GM10847 (cell line): ENCODE data around the gene ODF2L.

Experiments
- POLR2A ChIP-seq: IDR thresholded peaks from 2 replicates; pipeline ENCODE4 v1.6.1; 2011; ENCODE audit not compliant: insufficient read length; ENCODE audit errors: extremely low read depth

ODF2L gene

GRCh38 chr1:86416343-86416742 lies 20.2 kb upstream of the ODF2L start:
- TF ChIP-seq POLR2A: no peak

- TF ChIP-seq POLR2A: no peak
Observed at GRCh38 chr1:86410879-86411278, 14.8 kb upstream of the ODF2L start.

GRCh38 chr1:86409416-86410021 lies 13.4 kb upstream of the ODF2L start:
- no peak for TF ChIP-seq POLR2A

GRCh38 chr1:86396498-86396890 lies 371 bp upstream of the ODF2L start:
- no peak for TF ChIP-seq POLR2A

- TF ChIP-seq POLR2A: no peak
Observed at GRCh38 chr1:86394416-86394815, 1.7 kb downstream of the ODF2L start.

GRCh38 chr1:86389307-86389706 lies 6.8 kb downstream of the ODF2L start:
- TF ChIP-seq POLR2A: no peak

- TF ChIP-seq POLR2A: no peak
Observed at GRCh38 chr1:86388777-86389176, 7.3 kb downstream of the ODF2L start.

- TF ChIP-seq POLR2A: no peak
Observed at GRCh38 chr1:86387916-86388627, 8.1 kb downstream of the ODF2L start.

GRCh38 chr1:86382878-86383277 lies 13.2 kb downstream of the ODF2L start:
- TF ChIP-seq POLR2A: no peak

- TF ChIP-seq POLR2A: no peak
Observed at GRCh38 chr1:86381223-86381622, 14.9 kb downstream of the ODF2L start.

GRCh38 chr1:86380257-86380861 lies 15.8 kb downstream of the ODF2L start:
- TF ChIP-seq POLR2A: no peak

GRCh38 chr1:86378813-86379212 lies 17.3 kb downstream of the ODF2L start:
- TF ChIP-seq POLR2A: no peak

GRCh38 chr1:86377341-86377740 lies 18.8 kb downstream of the ODF2L start:
- TF ChIP-seq POLR2A: no peak

GRCh38 chr1:86375688-86376087 lies 20.4 kb downstream of the ODF2L start:
- TF ChIP-seq POLR2A: no peak

- no peak for TF ChIP-seq POLR2A
Observed at GRCh38 chr1:86370601-86371022, 25.5 kb downstream of the ODF2L start.

- TF ChIP-seq POLR2A: no peak
Observed at GRCh38 chr1:86365896-86366295, 30.2 kb downstream of the ODF2L start.
